H9 (cell line): ENCODE data around the gene MGAT4C. TPM values are rescaled to one million over a fixed set of nuclear protein-coding genes. Genes with fewer than 3 reads are reported as not detected.
A peak's percentile ranks its signal among the peaks of the same experiment; 100 is the strongest.

Experiments
- DNase-seq: peaks from one replicate; pipeline ENCODE4 v3.0.0-alpha.2; 2017
- H2AFZ ChIP-seq: one replicate; pipeline ENCODE4 v1.6.1; 2013; ENCODE audit warnings: mild to moderate bottlenecking, low read length, control low read depth, moderate library complexity
- H2AK5ac ChIP-seq: 2 replicates; pipeline ENCODE4 v1.6.1; 2013; ENCODE audit warnings: low read length, control low read depth, mixed read lengths; ENCODE audit not compliant: insufficient read length
- H2BK120ac ChIP-seq: one replicate; pipeline ENCODE4 v1.6.1; 2013; ENCODE audit warnings: low read depth, mild to moderate bottlenecking, low read length, control low read depth, inconsistent platforms; ENCODE audit not compliant: poor library complexity, severe bottlenecking
- H2BK12ac ChIP-seq: 2 replicates; pipeline ENCODE4 v1.6.1; 2013; ENCODE audit warnings: low read length, control low read depth, mixed read lengths, low read depth; ENCODE audit not compliant: insufficient read length
- H2BK15ac ChIP-seq: 2 replicates; pipeline ENCODE4 v1.6.1; 2013; ENCODE audit warnings: low read depth, low read length, control low read depth
- H2BK20ac ChIP-seq: one replicate; pipeline ENCODE4 v1.6.1; 2013; ENCODE audit warnings: low read depth, mild to moderate bottlenecking, low read length, control low read depth, inconsistent platforms; ENCODE audit not compliant: poor library complexity, severe bottlenecking
- H2BK5ac ChIP-seq: 2 replicates; pipeline ENCODE4 v1.6.1; 2013; ENCODE audit warnings: low read length, control low read depth, mixed read lengths; ENCODE audit not compliant: insufficient read length
- H3K14ac ChIP-seq: 2 replicates; pipeline ENCODE4 v1.6.1; 2013; ENCODE audit warnings: low read length, control low read depth; ENCODE audit not compliant: insufficient read depth
- H3K18ac ChIP-seq: 2 replicates; pipeline ENCODE4 v1.6.1; 2013; ENCODE audit warnings: low read depth, mild to moderate bottlenecking, mixed read lengths, low read length, control low read depth; ENCODE audit not compliant: insufficient read length
- H3K23ac ChIP-seq: 2 replicates; pipeline ENCODE4 v1.6.1; 2013; ENCODE audit warnings: low read length, control low read depth, mixed read lengths, low read depth; ENCODE audit not compliant: insufficient read length
- H3K23me2 ChIP-seq: 2 replicates; pipeline ENCODE4 v1.6.1; 2013; ENCODE audit warnings: low read depth, mild to moderate bottlenecking, mixed read lengths, low read length, control low read depth; ENCODE audit not compliant: insufficient read length, poor library complexity, severe bottlenecking
- H3K27ac ChIP-seq: 2 replicates; pipeline ENCODE4 v1.5.1; 2013; ENCODE audit warnings: low read length, control low read depth, mixed read lengths, low read depth; ENCODE audit not compliant: insufficient read length
- H3K27me3 ChIP-seq: 2 replicates; pipeline ENCODE4 v1.6.1; 2013; ENCODE audit warnings: low read length, control low read depth, inconsistent platforms; ENCODE audit not compliant: insufficient read depth
- H3K4ac ChIP-seq: 2 replicates; pipeline ENCODE4 v1.6.1; 2013; ENCODE audit warnings: low read depth, mild to moderate bottlenecking, control low read depth, inconsistent platforms, low read length, moderate library complexity
- H3K4me1 ChIP-seq: 2 replicates; pipeline ENCODE4 v1.6.1; 2013; ENCODE audit warnings: low read length, control low read depth, inconsistent platforms; ENCODE audit not compliant: insufficient read depth
- H3K4me2 ChIP-seq: 2 replicates; pipeline ENCODE4 v1.6.1; 2013; ENCODE audit warnings: low read length, control low read depth, mixed read lengths; ENCODE audit not compliant: insufficient read length, insufficient read depth
- H3K56ac ChIP-seq: 2 replicates; pipeline ENCODE4 v1.6.1; 2013; ENCODE audit warnings: low read depth, mild to moderate bottlenecking, mixed read lengths, low read length, control low read depth; ENCODE audit not compliant: insufficient read length
- H3K79me1 ChIP-seq: 2 replicates; pipeline ENCODE4 v1.6.1; 2013; ENCODE audit warnings: low read depth, mild to moderate bottlenecking, moderate library complexity, low read length, control low read depth, inconsistent platforms; ENCODE audit not compliant: insufficient read depth, poor library complexity, severe bottlenecking
- H3K79me2 ChIP-seq: 2 replicates; pipeline ENCODE4 v1.6.1; 2013; ENCODE audit warnings: low read length, control low read depth, inconsistent platforms; ENCODE audit not compliant: insufficient read depth
- H3K9ac ChIP-seq: 2 replicates; pipeline ENCODE4 v1.6.1; 2013; ENCODE audit warnings: low read length, control low read depth, mixed read lengths; ENCODE audit not compliant: insufficient read length; ENCODE audit errors: extremely low read depth
- H3K9me3 ChIP-seq: one replicate; pipeline ENCODE4 v1.6.1; 2013; ENCODE audit warnings: low read depth, low read length, inconsistent platforms; ENCODE audit not compliant: control insufficient read depth
- H3T11ph ChIP-seq: one replicate; pipeline ENCODE4 v1.6.1; 2013; ENCODE audit warnings: mild to moderate bottlenecking, low read length, control low read depth, inconsistent platforms
- H4K20me1 ChIP-seq: one replicate; pipeline ENCODE4 v1.6.1; 2013; ENCODE audit not compliant: control insufficient read depth, insufficient read length, insufficient read depth
- H4K5ac ChIP-seq: 2 replicates; pipeline ENCODE4 v1.6.1; 2013; ENCODE audit warnings: low read depth, mild to moderate bottlenecking, mixed read lengths, low read length, control low read depth; ENCODE audit not compliant: insufficient read length
- H4K8ac ChIP-seq: replicated peaks from 2 replicates; pipeline ENCODE4 v1.6.1; 2013; ENCODE audit warnings: low read length, control low read depth, mixed read lengths, low read depth; ENCODE audit not compliant: insufficient read length
- H4K91ac ChIP-seq: 2 replicates; pipeline ENCODE4 v1.6.1; 2013; ENCODE audit warnings: low read depth, mild to moderate bottlenecking, moderate library complexity, mixed read lengths, low read length, control low read depth; ENCODE audit not compliant: insufficient read length
- H3K27ac Mint-ChIP-seq, 3 experiments: 2 replicates in 2 of 3; 3 replicates in 1 of 3; pipeline ENCODE4 v1.8.0; 2020 to 2021; ENCODE audit warnings: mixed read lengths in 3 of 3, mild to moderate bottlenecking in 1 of 3, moderate library complexity in 1 of 3
- H3K27me3 Mint-ChIP-seq: 2 replicates; pipeline ENCODE4 v1.8.0; 2021; ENCODE audit warnings: low read depth, mild to moderate bottlenecking, moderate library complexity, mixed read lengths
- H3K36me3 Mint-ChIP-seq, 3 experiments: 2 replicates in 2 of 3; 3 replicates in 1 of 3; pipeline ENCODE4 v1.8.0; 2020 to 2021; ENCODE audit warnings: low read depth in 3 of 3, mixed read lengths in 3 of 3; ENCODE audit not compliant: insufficient read depth in 1 of 3
- H3K4me1 Mint-ChIP-seq, 2 experiments: 2 replicates each; pipeline ENCODE4 v1.8.0; 2020; ENCODE audit warnings: mixed read lengths in 2 of 2
- H3K4me3 Mint-ChIP-seq, 2 experiments: 2 replicates in 1 of 2; 3 replicates in 1 of 2; pipeline ENCODE4 v1.8.0; 2020 to 2021; ENCODE audit warnings: mild to moderate bottlenecking in 2 of 2, mixed read lengths in 2 of 2, moderate library complexity in 1 of 2
- H3K9me3 Mint-ChIP-seq, 2 experiments: 2 replicates in 1 of 2; 3 replicates in 1 of 2; pipeline ENCODE4 v1.8.0; 2020; ENCODE audit warnings: mild to moderate bottlenecking in 2 of 2, mixed read lengths in 2 of 2, moderate library complexity in 1 of 2
- CTCF ChIP-seq: fragments of 200-600 bp; sonication (generic); conservative IDR thresholded peaks from 3 replicates; pipeline ENCODE4 v1.8.0; 2021; ENCODE audit warnings: antibody characterized with exemption, mild to moderate bottlenecking
- WGBS: extraction: QIAGEN DNeasy Blood & Tissue Kit; methylation state at CpG from one replicate; pipeline ENCODE4 v1.1.7; 2013; ENCODE audit warnings: missing lambda C conversion rate, low lambda C conversion rate, mixed read lengths; ENCODE audit not compliant: insufficient read length; ENCODE audit errors: extremely low coverage; 5-methylcytosine and 5-hydroxymethylcytosine counted together
- total RNA-seq: library from RNA; stranded (reverse); gene quantifications from 2 replicates; pipeline ENCODE4 v1.2.1, GENCODE V29; 2021

The MGAT4C gene
- total RNA-seq, 1 experiment from 2014 or later = 1.3 TPM

- Mint-ChIP-seq H3K4me1 (peaks cover 7 to 8% of the 10 kb centered on the region in 2 experiments), H3K27ac (0 out of 7 replicates have a peak overlapping the region, but pooled peaks of 1 of the 3 experiments have one; percentile 4), H3K9me3 (peaks cover 4 to 10% of the 10 kb centered on the region in 2 experiments; a peak in 3 of 5 replicates), H3K36me3 (peaks cover 0 to 15% (median 10%) of the 10 kb centered on the region in 3 experiments; a peak in 5 of 7 replicates), H3K27me3 (no peaks in the 10 kb centered on the region), H3K4me3 (no peak overlapping the region)
- Histone ChIP-seq H2BK15ac (no peak overlapping the region), H2AFZ (no peak overlapping the region), H3K9ac (no peak overlapping the region), H4K5ac (no peak overlapping the region), H3K4me1 (no peaks in the 10 kb centered on the region), H2BK5ac (no peak overlapping the region), H2BK20ac (no peak overlapping the region), H3K27me3 (no peaks in the 10 kb centered on the region), H2AK5ac (no peak overlapping the region), H4K8ac (no peak overlapping the region), H3K23ac (no peak overlapping the region), H3K56ac (no peak overlapping the region), H4K20me1 (no peaks in the 10 kb centered on the region), H3K23me2 (no peaks in the 10 kb centered on the region), H3K9me3 (no peaks in the 10 kb centered on the region), H3K4me2 (no peak overlapping the region), H3K79me2 (no peaks in the 10 kb centered on the region), H2BK120ac (no peak overlapping the region), H2BK12ac (no peak overlapping the region), H3K27ac (no peak overlapping the region), H3K14ac (no peak overlapping the region), H3K18ac (no peak overlapping the region), H3K79me1 (no peaks in the 10 kb centered on the region), H3T11ph (no peak overlapping the region), H4K91ac (no peak overlapping the region), H3K4ac (no peak overlapping the region)
- no CpG with 5 or more reads among the region's 5 CpGs for WGBS
- no peak for TF ChIP-seq CTCF
- DNase-seq = no peak
Observed at GRCh38 chr12:86275356-86275755, 19.2 kb upstream of the MGAT4C start.
